Astrocyte (in vitro differentiated cells and primary cell): ENCODE data around the gene HOXC9. TPM values are rescaled to one million over a fixed set of nuclear protein-coding genes. Genes with fewer than 3 reads are reported as not detected.

Experiments
- DNase-seq: peaks from one replicate; pipeline ENCODE4 v3.0.0-alpha.2; 2010; ENCODE audit warnings: low read depth
- FAIRE-seq: peaks from 2 replicates; lab custom pipeline; 2011; peaks lifted over from hg19 to GRCh38; lab: Jason Lieb, UNC
- H2AFZ ChIP-seq: 2 replicates; pipeline ENCODE4 v1.6.0; 2012; ENCODE audit warnings: low read depth, low read length, inconsistent platforms
- H3K27ac ChIP-seq: 2 replicates; pipeline ENCODE4 v1.5.1; 2011; ENCODE audit warnings: low read depth, low read length, inconsistent platforms
- H3K27me3 ChIP-seq: 2 replicates; pipeline ENCODE4 v1.6.0; 2011; ENCODE audit warnings: low read length, inconsistent platforms; ENCODE audit not compliant: insufficient read depth
- H3K36me3 ChIP-seq: 2 replicates; pipeline ENCODE4 v1.5.1; 2011; ENCODE audit warnings: low read length, inconsistent platforms; ENCODE audit not compliant: insufficient read depth
- H3K4me1 ChIP-seq: 2 replicates; pipeline ENCODE4 v1.5.1; 2011; ENCODE audit warnings: low read length, inconsistent platforms; ENCODE audit not compliant: insufficient read depth
- H3K4me2 ChIP-seq: 2 replicates; pipeline ENCODE4 v1.6.0; 2012; ENCODE audit warnings: low read length, inconsistent platforms
- H3K4me3 ChIP-seq: 2 replicates; pipeline ENCODE4 v1.5.1; 2011; ENCODE audit warnings: low read depth, mild to moderate bottlenecking, low read length, inconsistent platforms; ENCODE audit not compliant: insufficient read depth
- H3K79me2 ChIP-seq: 2 replicates; pipeline ENCODE4 v1.6.0; 2012; ENCODE audit warnings: mild to moderate bottlenecking, low read length, inconsistent platforms; ENCODE audit not compliant: insufficient read depth
- H3K9ac ChIP-seq: 2 replicates; pipeline ENCODE4 v1.6.0; 2012; ENCODE audit warnings: mild to moderate bottlenecking, low read length, inconsistent platforms
- H3K9me3 ChIP-seq: 2 replicates; pipeline ENCODE4 v1.5.1; 2012; ENCODE audit warnings: low read depth, mild to moderate bottlenecking, low read length, inconsistent platforms; ENCODE audit not compliant: insufficient read depth
- H4K20me1 ChIP-seq: 2 replicates; pipeline ENCODE4 v1.6.0; 2012; ENCODE audit warnings: low read length, inconsistent platforms; ENCODE audit not compliant: insufficient read depth
- H3K27ac Mint-ChIP-seq: one replicate; pipeline ENCODE4 v1.8.0; 2021; ENCODE audit warnings: mild to moderate bottlenecking, mixed read lengths; ENCODE audit not compliant: unreplicated experiment
- H3K27me3 Mint-ChIP-seq: one replicate; pipeline ENCODE4 v1.8.0; 2021; ENCODE audit warnings: low read depth, mixed read lengths; ENCODE audit not compliant: unreplicated experiment
- H3K36me3 Mint-ChIP-seq: one replicate; pipeline ENCODE4 v1.8.0; 2021; ENCODE audit warnings: low read depth, mixed read lengths; ENCODE audit not compliant: unreplicated experiment
- H3K4me1 Mint-ChIP-seq: one replicate; pipeline ENCODE4 v1.8.0; 2021; ENCODE audit warnings: low read depth, mixed read lengths; ENCODE audit not compliant: unreplicated experiment
- H3K4me3 Mint-ChIP-seq: one replicate; pipeline ENCODE4 v1.8.0; 2021; ENCODE audit warnings: mild to moderate bottlenecking, moderate library complexity, mixed read lengths; ENCODE audit not compliant: unreplicated experiment
- H3K9me3 Mint-ChIP-seq: one replicate; pipeline ENCODE4 v1.8.0; 2021; ENCODE audit warnings: mild to moderate bottlenecking, mixed read lengths; ENCODE audit not compliant: unreplicated experiment
- CTCF ChIP-seq: IDR thresholded peaks from 2 replicates; pipeline ENCODE4 v1.5.1; 2011; ENCODE audit warnings: low read depth, mild to moderate bottlenecking, inconsistent platforms, low read length, moderate library complexity; ENCODE audit not compliant: insufficient read depth
- EZH2 ChIP-seq: IDR thresholded peaks from 2 replicates; pipeline ENCODE4 v1.6.1; 2012; ENCODE audit warnings: mild to moderate bottlenecking, low read length, inconsistent platforms; ENCODE audit not compliant: insufficient read depth
- total RNA-seq: library from RNA; stranded (reverse); gene quantifications from 2 replicates; pipeline ENCODE4 v1.2.1, GENCODE V29; 2021

HOXC9 gene
- total RNA-seq, 1 donor from 2014 or later = not detected

- H3K4me1 Mint-ChIP-seq = no peaks in the 10 kb centered on the region
- H3K4me3 Mint-ChIP-seq = no peak overlapping the region
- H3K36me3 Mint-ChIP-seq = no peaks in the 10 kb centered on the region
- Histone ChIP-seq H3K9ac (no peak overlapping the region), H3K4me3 (no peak overlapping the region), H3K4me2 (no peak overlapping the region), H3K9me3 (no peaks in the 10 kb centered on the region), H3K4me1 (no peaks in the 10 kb centered on the region), H3K27ac (no peak overlapping the region), H2AFZ (no peak overlapping the region), H4K20me1 (no peaks in the 10 kb centered on the region), H3K79me2 (no peaks in the 10 kb centered on the region), H3K27me3 (peaks cover 93% of the 10 kb centered on the region), H3K36me3 (no peaks in the 10 kb centered on the region)
- no peak for FAIRE-seq
- no peak for DNase-seq
- H3K27ac Mint-ChIP-seq = no peak overlapping the region
- peaks cover 94% of the 10 kb centered on the region for H3K27me3 Mint-ChIP-seq
- H3K9me3 Mint-ChIP-seq = peaks cover 11% of the 10 kb centered on the region
- TF ChIP-seq CTCF = no peak
- no peak for TF ChIP-seq EZH2
Measured at GRCh38 chr12:54045401-54045800, 45.4 kb downstream of the HOXC9 start.

GRCh38 chr12:54045868-54046521, 46.0 kb downstream of the HOXC9 start:
- H3K9me3 ChIP-seq = no peaks in the 10 kb centered on the region
- no peaks in the 10 kb centered on the region for H3K79me2 ChIP-seq
- Mint-ChIP-seq H3K4me1 (no peaks in the 10 kb centered on the region), H3K27ac (no peak overlapping the region), H3K27me3 (peaks cover 95% of the 10 kb centered on the region), H3K9me3 (peaks cover 10% of the 10 kb centered on the region), H3K36me3 (no peaks in the 10 kb centered on the region), H3K4me3 (no peak overlapping the region)
- no peaks in the 10 kb centered on the region for H4K20me1 ChIP-seq
- no peak overlapping the region for H3K9ac ChIP-seq
- H3K27me3 ChIP-seq = peaks cover 93% of the 10 kb centered on the region
- FAIRE-seq = no peak
- no peak overlapping the region for H3K4me2 ChIP-seq
- no peak overlapping the region for H3K4me3 ChIP-seq
- H2AFZ ChIP-seq = no peak overlapping the region
- no peaks in the 10 kb centered on the region for H3K4me1 ChIP-seq
- H3K27ac ChIP-seq = no peak overlapping the region
- no peaks in the 10 kb centered on the region for H3K36me3 ChIP-seq
- DNase-seq = no peak
- TF ChIP-seq EZH2 (no peak), CTCF (no peak)

GRCh38 chr12:54046809-54047159, 46.8 kb downstream of the HOXC9 start:
- no peak for DNase-seq
- Histone ChIP-seq H3K27ac (no peak overlapping the region), H4K20me1 (no peaks in the 10 kb centered on the region), H2AFZ (no peak overlapping the region), H3K9me3 (no peaks in the 10 kb centered on the region), H3K4me3 (no peak overlapping the region), H3K4me2 (no peak overlapping the region), H3K27me3 (peaks cover 95% of the 10 kb centered on the region), H3K4me1 (no peaks in the 10 kb centered on the region), H3K36me3 (no peaks in the 10 kb centered on the region), H3K9ac (no peak overlapping the region), H3K79me2 (no peaks in the 10 kb centered on the region)
- peaks cover 11% of the 10 kb centered on the region for H3K9me3 Mint-ChIP-seq
- TF ChIP-seq CTCF (no peak), EZH2 (peak; percentile 87)
- no peaks in the 10 kb centered on the region for H3K4me1 Mint-ChIP-seq
- peaks cover 95% of the 10 kb centered on the region for H3K27me3 Mint-ChIP-seq
- H3K4me3 Mint-ChIP-seq = no peak overlapping the region
- H3K36me3 Mint-ChIP-seq = no peaks in the 10 kb centered on the region
- H3K27ac Mint-ChIP-seq = no peak overlapping the region
- no peak for FAIRE-seq
